ENCODE results near the gene TRIO.

TRIO gene

GRCh38 chr5:14133394-14133793 lies 9.7 kb upstream of the TRIO start:
- no peak overlapping the region for H3K4me3 Mint-ChIP-seq
- ATAC-seq (no peak), DNase-seq (no peak)
- peaks cover 1% of the 10 kb centered on the region for H3K36me3 Mint-ChIP-seq (ENCODE audit: low read depth)
- H3K9me3 Mint-ChIP-seq, result peaks cover 4% of the 10 kb centered on the region
- peaks cover 18% of the 10 kb centered on the region for H3K27me3 Mint-ChIP-seq
- H3K27ac Mint-ChIP-seq, result no peak overlapping the region
- H3K4me1 Mint-ChIP-seq, result no peaks in the 10 kb centered on the region

GRCh38 chr5:14134083-14134482 lies 9.1 kb upstream of the TRIO start:
- H3K27me3 Mint-ChIP-seq, result peaks cover 22% of the 10 kb centered on the region

GRCh38 chr5:14134771-14135170 lies 8.4 kb upstream of the TRIO start:
- peaks cover 4% of the 10 kb centered on the region for H3K9me3 Mint-ChIP-seq
- peaks cover 1% of the 10 kb centered on the region for H3K36me3 Mint-ChIP-seq (ENCODE audit: low read depth)
- no peak overlapping the region for H3K4me3 Mint-ChIP-seq
- H3K4me1 Mint-ChIP-seq, result no peaks in the 10 kb centered on the region
- peaks cover 29% of the 10 kb centered on the region for H3K27me3 Mint-ChIP-seq
- H3K27ac Mint-ChIP-seq, result no peak overlapping the region
- ATAC-seq (no peak), DNase-seq (no peak)

More at GRCh38 chr5:14134083-14134482, 9.1 kb upstream of the TRIO start:
- Mint-ChIP-seq H3K27ac (no peak overlapping the region), H3K9me3 (peaks cover 4% of the 10 kb centered on the region), H3K4me1 (no peaks in the 10 kb centered on the region), H3K4me3 (no peak overlapping the region), H3K36me3 (ENCODE audit: low read depth) (peaks cover 1% of the 10 kb centered on the region)
- ATAC-seq, result no peak
- DNase-seq, result no peak

- H3K9me3 Mint-ChIP-seq, result peaks cover 4% of the 10 kb centered on the region
- H3K27me3 Mint-ChIP-seq, result peaks cover 33% of the 10 kb centered on the region
- H3K4me1 Mint-ChIP-seq, result no peaks in the 10 kb centered on the region
- no peak overlapping the region for H3K4me3 Mint-ChIP-seq
- DNase-seq (no peak), ATAC-seq (no peak)
- H3K36me3 Mint-ChIP-seq (ENCODE audit: low read depth), result peaks cover 1% of the 10 kb centered on the region
- no peak overlapping the region for H3K27ac Mint-ChIP-seq
These were observed 7.5 kb upstream of the TRIO start for GRCh38 chr5:14135621-14136020.

GRCh38 chr5:14136228-14136627 lies 6.9 kb upstream of the TRIO start:
- no peak for DNase-seq
- peaks cover 4% of the 10 kb centered on the region for H3K9me3 Mint-ChIP-seq
- H3K4me1 Mint-ChIP-seq, result no peaks in the 10 kb centered on the region
- H3K36me3 Mint-ChIP-seq (ENCODE audit: low read depth), result peaks cover 1% of the 10 kb centered on the region
- ATAC-seq, result no peak
- no peak overlapping the region for H3K27ac Mint-ChIP-seq
- H3K27me3 Mint-ChIP-seq, result peaks cover 38% of the 10 kb centered on the region
- no peak overlapping the region for H3K4me3 Mint-ChIP-seq

- Mint-ChIP-seq H3K9me3 (peaks cover 4% of the 10 kb centered on the region), H3K27ac (no peak overlapping the region), H3K36me3 (ENCODE audit: low read depth) (peaks cover 1% of the 10 kb centered on the region), H3K4me3 (no peak overlapping the region), H3K27me3 (peaks cover 49% of the 10 kb centered on the region), H3K4me1 (peaks cover 6% of the 10 kb centered on the region)
- DNase-seq, result no peak
- no peak for ATAC-seq
These were observed 4.3 kb upstream of the TRIO start for GRCh38 chr5:14138608-14139540.

- H3K27ac Mint-ChIP-seq, result no peak overlapping the region
- ATAC-seq (no peak), DNase-seq (no peak)
- H3K36me3 Mint-ChIP-seq (ENCODE audit: low read depth), result no peaks in the 10 kb centered on the region
- H3K4me1 Mint-ChIP-seq, result peaks cover 11% of the 10 kb centered on the region
- H3K27me3 Mint-ChIP-seq, result peaks cover 60% of the 10 kb centered on the region
- no peaks in the 10 kb centered on the region for H3K9me3 Mint-ChIP-seq
- H3K4me3 Mint-ChIP-seq, result no peak overlapping the region
These were observed 1.4 kb upstream of the TRIO start for GRCh38 chr5:14141764-14142163.

- peak; percentile 3 for ATAC-seq
- no peaks in the 10 kb centered on the region for H3K36me3 Mint-ChIP-seq (ENCODE audit: low read depth)
- peaks cover 60% of the 10 kb centered on the region for H3K27me3 Mint-ChIP-seq
- no peak for DNase-seq
- H3K4me3 Mint-ChIP-seq, result peak overlapping the region; percentile 74
- H3K9me3 Mint-ChIP-seq, result no peaks in the 10 kb centered on the region
- peak overlapping the region; percentile 47 for H3K27ac Mint-ChIP-seq
- peaks cover 11% of the 10 kb centered on the region for H3K4me1 Mint-ChIP-seq
These were observed 828 bp upstream of the TRIO start for GRCh38 chr5:14142202-14142826.

GRCh38 chr5:14143546-14143840 lies 351 bp downstream of the TRIO start:
- H3K36me3 Mint-ChIP-seq (ENCODE audit: low read depth), result no peaks in the 10 kb centered on the region
- ATAC-seq (peak; percentile 7), DNase-seq (no peak)
- peaks cover 56% of the 10 kb centered on the region for H3K27me3 Mint-ChIP-seq
- H3K4me1 Mint-ChIP-seq, result peaks cover 11% of the 10 kb centered on the region
- H3K4me3 Mint-ChIP-seq, result no peak overlapping the region
- no peaks in the 10 kb centered on the region for H3K9me3 Mint-ChIP-seq
- H3K27ac Mint-ChIP-seq, result no peak overlapping the region

- peak; percentile 39 for DNase-seq
- peak overlapping the region; percentile 76 for H3K4me3 Mint-ChIP-seq
- ATAC-seq, result peak; percentile 7
- peaks cover 57% of the 10 kb centered on the region for H3K27me3 Mint-ChIP-seq
- peak overlapping the region; percentile 52 for H3K27ac Mint-ChIP-seq
- H3K9me3 Mint-ChIP-seq, result no peaks in the 10 kb centered on the region
- no peaks in the 10 kb centered on the region for H3K36me3 Mint-ChIP-seq (ENCODE audit: low read depth)
- peaks cover 11% of the 10 kb centered on the region for H3K4me1 Mint-ChIP-seq
These were observed 871 bp downstream of the TRIO start for GRCh38 chr5:14143841-14144585.

GRCh38 chr5:14144586-14145434 lies 1.7 kb downstream of the TRIO start:
- no peak overlapping the region for H3K27ac Mint-ChIP-seq
- peaks cover 57% of the 10 kb centered on the region for H3K27me3 Mint-ChIP-seq
- H3K9me3 Mint-ChIP-seq, result no peaks in the 10 kb centered on the region
- peaks cover 17% of the 10 kb centered on the region for H3K4me1 Mint-ChIP-seq
- peak overlapping the region; percentile 76 for H3K4me3 Mint-ChIP-seq
- ATAC-seq (peak; percentile 49), DNase-seq (peak; percentile 25)
- H3K36me3 Mint-ChIP-seq (ENCODE audit: low read depth), result no peaks in the 10 kb centered on the region

- H3K27me3 Mint-ChIP-seq, result peaks cover 57% of the 10 kb centered on the region
- no peaks in the 10 kb centered on the region for H3K9me3 Mint-ChIP-seq
- no peak overlapping the region for H3K27ac Mint-ChIP-seq
- H3K36me3 Mint-ChIP-seq (ENCODE audit: low read depth), result no peaks in the 10 kb centered on the region
- H3K4me3 Mint-ChIP-seq, result peak overlapping the region; percentile 75
- peaks cover 17% of the 10 kb centered on the region for H3K4me1 Mint-ChIP-seq
- ATAC-seq (no peak), DNase-seq (no peak)
These were observed 2.5 kb downstream of the TRIO start for GRCh38 chr5:14145435-14146334.

GRCh38 chr5:14146725-14147124 lies 3.6 kb downstream of the TRIO start:
- peaks cover 17% of the 10 kb centered on the region for H3K4me1 Mint-ChIP-seq
- DNase-seq (no peak), ATAC-seq (no peak)
- H3K4me3 Mint-ChIP-seq, result no peak overlapping the region
- H3K27ac Mint-ChIP-seq, result no peak overlapping the region
- peaks cover 49% of the 10 kb centered on the region for H3K27me3 Mint-ChIP-seq
- H3K36me3 Mint-ChIP-seq (ENCODE audit: low read depth), result no peaks in the 10 kb centered on the region
- no peaks in the 10 kb centered on the region for H3K9me3 Mint-ChIP-seq
